ENCODE results near the gene DDIAS. TPM values are rescaled to one million over a fixed set of nuclear protein-coding genes. Genes with fewer than 3 reads are reported as not detected.
A peak's percentile ranks its signal among the peaks of the same experiment; 100 is the strongest.
"Not testable (repeated sequence)": the region's sequence is repeated elsewhere in the genome, so short reads cannot be mapped to it uniquely, and the experiment has no call there.

DDIAS gene
- total and polyA plus RNA-seq, 3 experiments from 2014 or later = 1.6 to 27.8 (median 23.8) TPM

- POLR2A ChIA-PET = no interaction called here
- Mint-ChIP-seq H3K4me1 (peaks cover 21 to 32% (median 24%) of the 10 kb centered on the region in 3 donors), H3K4me3 (no peak overlapping the region), H3K36me3 (peaks cover 1 to 7% (median 1%) of the 10 kb centered on the region in 3 donors), H3K27me3 (peaks cover 0 to 2% of the 10 kb centered on the region in 2 donors), H3K27ac (peak overlapping the region in 2 of 8 donors; percentile 15 to 51), H3K9me3 (peaks cover 0 to 5% (median 0%) of the 10 kb centered on the region in 5 donors)
- H3K27me3 ChIP-seq (ENCODE audit: insufficient read depth, low read length, poor library complexity, severe bottlenecking) = no peaks in the 10 kb centered on the region
- H3K4me1 ChIP-seq (ENCODE audit: insufficient read depth, low read length) = peaks cover 10% of the 10 kb centered on the region
- H3K36me3 ChIP-seq (ENCODE audit: insufficient read depth, low read length) = no peaks in the 10 kb centered on the region
- no peak for DNase-seq
- CTCF ChIA-PET = interaction anchor here (1.1 kb wide), 1 partner anchor 49 kb away, joined by 3 read pairs; no protein-coding TSS in a partner anchor
- no peaks in the 10 kb centered on the region for H3K9me3 ChIP-seq (ENCODE audit: low read length)
- no peak overlapping the region for H3K4me3 ChIP-seq (ENCODE audit: low read length)
- no peak overlapping the region for H3K27ac ChIP-seq (ENCODE audit: low read depth, low read length)
Observed at GRCh38 chr11:82909015-82909640, 7.6 kb downstream of the DDIAS start.

GRCh38 chr11:82919786-82920185, 18.2 kb downstream of the DDIAS start:
- not testable (repeated sequence) for DNase-seq; H3K27ac ChIP-seq (ENCODE audit: low read depth, low read length); H3K27me3 Mint-ChIP-seq; H3K9me3 Mint-ChIP-seq; H3K4me3 ChIP-seq (ENCODE audit: low read length); H3K9me3 ChIP-seq (ENCODE audit: low read length); H3K36me3 ChIP-seq (ENCODE audit: insufficient read depth, low read length); H3K27me3 ChIP-seq (ENCODE audit: insufficient read depth, low read length, poor library complexity, severe bottlenecking)
- peaks cover 38 to 46% (median 42%) of the 10 kb centered on the region in 3 donors for H3K4me1 Mint-ChIP-seq
- H3K4me3 Mint-ChIP-seq = peak overlapping the region; percentile 37 to 78 (median 78)
- H3K27ac Mint-ChIP-seq = peak overlapping the region; percentile 75 to 99 (median 93)
- peaks cover 17% of the 10 kb centered on the region for H3K4me1 ChIP-seq (ENCODE audit: insufficient read depth, low read length)
- CTCF ChIA-PET = interaction anchor here (1.0 to 2.6 kb wide), 5 partner anchors 12 to 331 kb away, joined by 3 to 10 read pairs (median 4); partner anchors contain the start of genes DDIAS and PRCP
- POLR2A ChIA-PET = interaction anchor here (1.4 to 1.5 kb wide), 2 partner anchors 12 to 18 kb away, joined by 3 to 6 read pairs; partner anchors contain the start of gene DDIAS
- H3K36me3 Mint-ChIP-seq = peaks cover 3 to 16% (median 4%) of the 10 kb centered on the region in 3 donors

DNA sequence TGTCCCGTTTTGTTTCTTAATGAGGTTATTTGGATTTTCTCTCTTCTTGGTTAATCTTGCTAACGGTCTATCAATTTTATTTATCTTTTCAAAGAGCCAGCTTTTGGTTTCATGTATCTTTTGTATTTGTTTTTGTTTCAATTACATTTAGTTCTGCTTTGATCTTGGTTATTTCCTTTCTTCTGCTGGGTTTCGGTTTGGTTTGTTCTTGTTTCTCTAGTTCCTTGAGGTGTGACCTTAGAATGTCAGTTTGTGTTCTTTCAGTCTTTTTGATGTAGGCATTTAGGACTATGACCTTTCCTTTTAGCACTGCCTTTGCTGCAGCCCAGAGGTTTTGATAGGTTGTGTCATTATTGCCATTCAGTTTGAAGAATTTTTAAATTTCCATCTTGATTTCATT, 18.7 kb downstream of the DDIAS start:
- H3K9me3 Mint-ChIP-seq; H3K4me3 ChIP-seq (ENCODE audit: low read length); H3K27ac ChIP-seq (ENCODE audit: low read depth, low read length); H3K27me3 Mint-ChIP-seq; H3K27me3 ChIP-seq (ENCODE audit: insufficient read depth, low read length, poor library complexity, severe bottlenecking); H3K36me3 ChIP-seq (ENCODE audit: insufficient read depth, low read length); H3K9me3 ChIP-seq (ENCODE audit: low read length): not testable (repeated sequence)
- Mint-ChIP-seq H3K4me1 (peaks cover 38 to 46% (median 42%) of the 10 kb centered on the region in 3 donors), H3K27ac (peak overlapping the region; percentile 75 to 99 (median 93)), H3K36me3 (peaks cover 3 to 16% (median 4%) of the 10 kb centered on the region in 3 donors), H3K4me3 (peak overlapping the region; percentile 37 to 78 (median 78))
- peak in 2 of 5 donors; percentile 40 to 55 for DNase-seq
- ChIA-PET POLR2A (interaction anchor here (1.4 to 1.6 kb wide), 3 partner anchors 12 to 20 kb away, joined by 3 to 8 read pairs (median 6); partner anchors contain the start of genes DDIAS and PRCP), CTCF (interaction anchor here (1.0 to 2.6 kb wide), 6 partner anchors 13 to 330 kb away, joined by 3 to 10 read pairs (median 4); partner anchors contain the start of genes DDIAS and PRCP)
- peaks cover 17% of the 10 kb centered on the region for H3K4me1 ChIP-seq (ENCODE audit: insufficient read depth, low read length)

DNA sequence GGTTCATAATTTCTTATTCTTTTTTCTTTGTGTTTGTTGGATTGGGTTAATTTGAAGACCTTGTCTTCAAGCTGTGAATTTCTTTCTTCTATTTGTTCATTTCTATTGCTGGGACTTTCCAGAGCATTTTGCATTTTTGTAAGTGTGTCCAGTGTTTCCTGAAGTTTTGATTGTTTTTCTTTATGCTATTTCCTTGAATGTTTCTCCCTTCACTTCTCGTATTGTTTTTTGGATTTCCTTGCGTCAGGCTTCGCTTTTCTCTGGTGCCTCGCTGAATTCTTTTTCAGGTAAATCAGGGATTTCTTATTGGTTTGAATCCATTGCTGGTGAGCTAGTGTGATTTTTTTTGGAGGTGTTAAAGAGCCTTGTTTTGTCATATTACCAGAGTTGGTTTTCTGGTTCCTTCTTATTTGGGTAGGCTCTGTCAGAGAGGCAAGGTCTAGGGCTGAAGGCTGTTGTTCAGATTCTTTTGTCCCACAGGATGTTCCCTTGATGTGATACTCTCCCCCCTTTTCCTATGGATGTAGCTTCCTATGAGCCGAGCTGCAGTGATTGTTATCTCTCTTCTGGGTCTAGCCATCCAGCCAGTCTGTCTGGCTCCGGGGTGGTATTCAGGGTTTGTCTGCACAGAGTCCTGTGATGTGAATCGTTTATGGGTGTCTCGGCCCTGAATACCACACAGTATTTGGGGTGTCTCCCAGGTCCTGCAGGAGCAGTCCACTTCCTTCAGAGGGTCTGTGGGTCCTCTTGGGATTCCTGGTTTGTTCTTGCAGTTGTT, 21.0 kb downstream of the DDIAS start:
- H3K27ac ChIP-seq (ENCODE audit: low read depth, low read length); POLR2A ChIA-PET: not testable (repeated sequence)

DNA sequence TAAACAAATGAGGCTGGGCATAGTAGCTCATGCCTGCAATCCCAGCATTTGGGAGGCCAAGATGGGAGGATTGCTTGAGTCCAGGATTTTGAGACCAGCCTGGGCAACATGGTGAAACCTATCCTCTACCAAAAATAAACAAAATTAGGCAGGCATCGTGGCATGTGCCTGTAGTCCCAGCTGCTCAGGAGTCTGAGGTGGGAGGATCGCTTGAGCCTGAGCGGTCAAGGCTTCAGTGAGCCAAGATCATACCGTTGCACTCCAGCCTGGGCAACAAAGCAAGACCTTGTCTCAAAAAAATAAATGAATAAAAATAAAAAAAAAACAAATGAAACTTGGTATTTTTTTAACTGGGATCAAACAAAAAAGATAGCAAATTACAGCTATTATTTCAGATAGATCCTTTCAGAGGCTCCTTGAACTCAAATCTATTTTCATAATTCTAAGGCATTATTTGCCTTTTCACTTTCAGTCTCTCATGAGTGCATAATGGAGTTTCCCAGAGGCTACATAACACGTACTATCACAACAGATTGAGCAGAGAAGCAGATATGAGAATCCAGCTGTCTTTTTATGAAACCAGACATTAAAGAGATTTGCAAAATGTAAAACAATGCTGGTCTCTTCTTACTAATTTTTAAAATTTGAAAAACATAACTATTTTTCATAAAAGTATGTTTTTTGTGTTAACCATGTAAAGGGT, 23.1 kb downstream of the DDIAS start:
- peaks cover 16% of the 10 kb centered on the region for H3K4me1 ChIP-seq (ENCODE audit: insufficient read depth, low read length)

More for the DNA sequence above, 21.0 kb downstream of the DDIAS start:
- H3K4me1 Mint-ChIP-seq = peaks cover 44 to 52% (median 49%) of the 10 kb centered on the region in 3 donors
- H3K4me3 Mint-ChIP-seq = peak overlapping the region in 1 of 7 donors; percentile 18
- not testable (repeated sequence) for H3K27me3 Mint-ChIP-seq; DNase-seq; H3K27me3 ChIP-seq (ENCODE audit: insufficient read depth, low read length, poor library complexity, severe bottlenecking); H3K4me3 ChIP-seq (ENCODE audit: low read length); H3K36me3 ChIP-seq (ENCODE audit: insufficient read depth, low read length); H3K9me3 Mint-ChIP-seq; H3K9me3 ChIP-seq (ENCODE audit: low read length)
- peak overlapping the region in 5 of 8 donors; percentile 1 to 81 (median 34) for H3K27ac Mint-ChIP-seq
- CTCF ChIA-PET = interaction anchor here (0.6 to 1.3 kb wide), 4 partner anchors 9 to 164 kb away, joined by 3 to 6 read pairs (median 3); no protein-coding TSS in a partner anchor
- peaks cover 20% of the 10 kb centered on the region for H3K4me1 ChIP-seq (ENCODE audit: insufficient read depth, low read length)
- H3K36me3 Mint-ChIP-seq = peaks cover 3 to 16% (median 3%) of the 10 kb centered on the region in 3 donors

DNA sequence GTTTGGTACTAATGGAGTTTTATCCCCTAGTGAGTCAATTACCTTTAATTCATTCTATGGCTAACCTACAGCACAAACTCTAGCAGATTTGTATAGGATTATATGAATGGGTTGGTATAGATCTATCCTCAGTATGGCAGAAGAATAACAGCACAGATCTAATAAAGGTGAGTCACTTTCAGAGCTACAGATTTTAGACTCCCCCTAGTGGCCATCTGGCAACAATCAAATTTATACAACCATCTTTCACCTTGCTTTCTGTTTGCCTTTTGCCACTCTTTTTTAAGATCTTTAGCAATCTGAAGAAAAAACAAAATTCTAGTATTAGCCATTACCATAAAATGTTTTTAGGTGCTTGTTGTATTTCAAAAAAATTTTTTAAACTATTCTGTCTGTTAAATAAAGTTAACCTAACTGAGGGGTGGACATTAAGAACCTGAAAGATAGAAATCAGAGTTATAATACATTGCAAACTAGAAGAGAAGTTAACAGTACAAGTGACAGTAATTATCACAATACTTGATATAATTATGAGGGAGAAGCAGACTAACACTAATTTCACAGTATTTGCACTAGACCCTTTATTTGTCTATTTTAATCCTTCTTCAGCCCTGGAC, 25.8 kb downstream of the DDIAS start:
- no peaks in the 10 kb centered on the region for H3K36me3 ChIP-seq (ENCODE audit: insufficient read depth, low read length)
- peaks cover 20 to 28% (median 27%) of the 10 kb centered on the region in 3 donors for H3K4me1 Mint-ChIP-seq
- no peaks in the 10 kb centered on the region for H3K27me3 Mint-ChIP-seq
- ChIA-PET CTCF (interaction anchor here (1.0 to 1.3 kb wide), 5 partner anchors 17 to 60 kb away, joined by 3 to 10 read pairs (median 4); no protein-coding TSS in a partner anchor), POLR2A (interaction anchor here (1.5 to 2.0 kb wide), 2 partner anchors 33 to 44 kb away, joined by 3 to 6 read pairs; no protein-coding TSS in a partner anchor)
- no peak overlapping the region for H3K27ac ChIP-seq (ENCODE audit: low read depth, low read length)
- no peaks in the 10 kb centered on the region for H3K9me3 Mint-ChIP-seq
- no peaks in the 10 kb centered on the region for H3K36me3 Mint-ChIP-seq
- H3K27me3 ChIP-seq (ENCODE audit: insufficient read depth, low read length, poor library complexity, severe bottlenecking) = no peaks in the 10 kb centered on the region
- H3K9me3 ChIP-seq (ENCODE audit: low read length) = no peaks in the 10 kb centered on the region
- no peak overlapping the region for H3K4me3 ChIP-seq (ENCODE audit: low read length)
- peak overlapping the region in 5 of 8 donors; percentile 4 to 78 (median 20) for H3K27ac Mint-ChIP-seq
- peak in 3 of 5 donors; percentile 49 to 66 (median 55) for DNase-seq
- H3K4me3 Mint-ChIP-seq = no peak overlapping the region
- peaks cover 12% of the 10 kb centered on the region for H3K4me1 ChIP-seq (ENCODE audit: insufficient read depth, low read length)

More for the DNA sequence above, 23.1 kb downstream of the DDIAS start:
- H3K27ac Mint-ChIP-seq = no peak overlapping the region
- no peaks in the 10 kb centered on the region for H3K9me3 ChIP-seq (ENCODE audit: low read length)
- peaks cover 36 to 43% (median 39%) of the 10 kb centered on the region in 3 donors for H3K4me1 Mint-ChIP-seq
- no peaks in the 10 kb centered on the region for H3K27me3 ChIP-seq (ENCODE audit: insufficient read depth, low read length, poor library complexity, severe bottlenecking)
- ChIA-PET POLR2A (interaction anchor here (1.2 kb wide), 1 partner anchor 158 kb away, joined by 8 read pairs; no protein-coding TSS in a partner anchor), CTCF (interaction anchor here (0.9 to 2.4 kb wide), 3 partner anchors 13 to 58 kb away, joined by 3 to 8 read pairs (median 3); no protein-coding TSS in a partner anchor)
- H3K27ac ChIP-seq (ENCODE audit: low read depth, low read length) = no peak overlapping the region
- no peaks in the 10 kb centered on the region for H3K27me3 Mint-ChIP-seq
- DNase-seq = no peak
- no peak overlapping the region for H3K4me3 ChIP-seq (ENCODE audit: low read length)
- peaks cover 0 to 6% (median 3%) of the 10 kb centered on the region in 3 donors for H3K36me3 Mint-ChIP-seq
- H3K9me3 Mint-ChIP-seq = no peaks in the 10 kb centered on the region
- no peak overlapping the region for H3K4me3 Mint-ChIP-seq
- no peaks in the 10 kb centered on the region for H3K36me3 ChIP-seq (ENCODE audit: insufficient read depth, low read length)

DNA sequence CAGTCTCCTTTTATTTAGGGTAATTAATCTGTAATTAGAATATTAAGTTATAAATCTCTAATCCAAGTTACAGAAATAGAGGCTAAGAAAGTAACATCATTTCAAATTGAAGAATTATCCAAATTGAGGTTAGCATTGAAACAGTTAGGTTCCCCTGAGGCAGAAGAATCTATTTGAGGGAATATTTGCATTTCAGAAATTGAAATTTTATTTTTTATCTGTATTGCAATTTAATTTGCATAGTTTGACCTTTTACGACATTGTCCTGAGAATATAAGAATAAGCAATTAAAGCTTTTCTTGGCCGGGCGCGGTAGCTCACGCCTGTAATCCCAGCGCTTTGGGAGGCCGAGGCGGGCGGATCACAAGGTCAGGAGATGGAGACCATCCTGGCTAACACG, 27.6 kb downstream of the DDIAS start:
- Mint-ChIP-seq H3K27ac (no peak overlapping the region), H3K4me1 (peaks cover 16 to 35% (median 27%) of the 10 kb centered on the region in 3 donors), H3K27me3 (no peaks in the 10 kb centered on the region), H3K9me3 (no peaks in the 10 kb centered on the region), H3K4me3 (no peak overlapping the region), H3K36me3 (no peaks in the 10 kb centered on the region)
- no peak for DNase-seq
- no peaks in the 10 kb centered on the region for H3K9me3 ChIP-seq (ENCODE audit: low read length)
- ChIA-PET POLR2A (interaction anchor here (1.4 kb wide), 1 partner anchor 27 kb away, joined by 3 read pairs; no protein-coding TSS in a partner anchor), CTCF (interaction anchor here (0.9 to 2.0 kb wide), 3 partner anchors 14 to 62 kb away, joined by 4 to 5 read pairs (median 4); no protein-coding TSS in a partner anchor)
- no peak overlapping the region for H3K27ac ChIP-seq (ENCODE audit: low read depth, low read length)
- peaks cover 22% of the 10 kb centered on the region for H3K4me1 ChIP-seq (ENCODE audit: insufficient read depth, low read length)
- no peak overlapping the region for H3K4me3 ChIP-seq (ENCODE audit: low read length)
- no peaks in the 10 kb centered on the region for H3K36me3 ChIP-seq (ENCODE audit: insufficient read depth, low read length)
- H3K27me3 ChIP-seq (ENCODE audit: insufficient read depth, low read length, poor library complexity, severe bottlenecking) = no peaks in the 10 kb centered on the region
